ENCODE results near the gene MED13L.
A peak's percentile ranks its signal among the peaks of the same experiment; 100 is the strongest.

MED13L gene

DNA sequence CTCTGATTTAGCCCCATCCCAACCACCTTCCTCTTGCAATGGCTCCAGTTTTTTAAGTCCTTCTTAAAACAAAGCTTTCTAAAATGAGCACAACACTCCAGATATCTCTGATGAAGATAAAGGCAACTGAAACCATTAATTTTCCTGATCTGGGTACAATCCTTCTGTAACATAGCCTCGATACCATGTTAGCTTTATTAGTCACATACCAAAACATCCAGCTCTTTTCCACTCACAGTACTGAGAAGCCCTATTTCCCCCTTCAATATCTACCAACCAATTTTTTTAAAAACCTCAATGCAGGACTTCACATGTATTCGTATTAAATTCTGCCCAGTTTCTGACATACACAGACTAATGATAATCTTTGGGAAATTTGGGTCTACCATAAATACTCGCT, 105.9 kb downstream of the MED13L start:
- Histone ChIP-seq H3K27me3 (ENCODE audit: insufficient read depth, low read length, poor library complexity) (no peaks in the 10 kb centered on the region), H3K23ac (ENCODE audit: low read length) (no peak overlapping the region), H3K36me3 (ENCODE audit: control insufficient read depth, insufficient read depth, low read length) (no peaks in the 10 kb centered on the region), H3K79me2 (ENCODE audit: control insufficient read depth, insufficient read depth, low read length) (peaks cover 60% of the 10 kb centered on the region), H3K27ac (ENCODE audit: low read depth, low read length) (no peak overlapping the region), H4K5ac (ENCODE audit: low read length) (no peak overlapping the region), H3K4ac (ENCODE audit: low read depth, low read length) (no peak overlapping the region), H3K4me1 (ENCODE audit: control insufficient read depth, low read depth, low read length) (peaks cover 2% of the 10 kb centered on the region), H2BK5ac (ENCODE audit: low read length) (no peak overlapping the region), H3K4me3 (ENCODE audit: low read length) (no peak overlapping the region), H3K18ac (ENCODE audit: low read length) (no peak overlapping the region), H2BK15ac (replicated peaks; ENCODE audit: low read depth) (no peak overlapping the region), H3K4me2 (ENCODE audit: low read length) (no peak overlapping the region), H4K8ac (ENCODE audit: low read depth, low read length) (no peak overlapping the region), H2BK120ac (ENCODE audit: low read depth, low read length) (no peak overlapping the region), H2AK5ac (ENCODE audit: low read length) (no peak overlapping the region), H3K9ac (ENCODE audit: low read length) (no peak overlapping the region), H3K79me1 (ENCODE audit: low read length) (peaks cover 8% of the 10 kb centered on the region), H3K56ac (ENCODE audit: low read length) (no peak overlapping the region)
- WGBS (ENCODE audit: extremely low coverage, insufficient coverage, low lambda C conversion rate) = 100% methylated on average over 1 of the region's 3 CpGs
- no peak for DNase-seq

DNA sequence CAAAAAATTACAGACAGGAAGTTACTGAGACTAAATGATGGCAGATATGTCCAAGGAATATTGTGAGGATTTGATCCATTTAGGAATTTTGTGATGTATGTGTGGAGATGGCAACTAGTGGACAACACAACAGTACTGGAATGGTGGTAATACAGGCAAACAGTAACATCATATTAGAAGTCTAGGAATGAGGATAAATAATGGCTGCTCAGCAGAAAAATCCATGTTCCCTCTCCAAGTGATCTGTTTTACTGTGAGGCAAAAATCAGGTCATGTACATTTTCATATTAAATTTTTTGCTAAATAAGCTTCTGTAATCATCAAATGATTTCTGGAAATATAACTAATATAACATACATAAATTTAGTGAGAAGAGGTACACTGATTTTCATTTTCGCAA, 108.4 kb downstream of the MED13L start:
- no CpG with 5 or more reads among the region's 1 CpG for WGBS (ENCODE audit: extremely low coverage, insufficient coverage, low lambda C conversion rate)
- Histone ChIP-seq H3K4me2 (ENCODE audit: low read length) (no peak overlapping the region), H3K18ac (ENCODE audit: low read length) (no peak overlapping the region), H3K36me3 (ENCODE audit: control insufficient read depth, insufficient read depth, low read length) (no peaks in the 10 kb centered on the region), H3K27ac (ENCODE audit: low read depth, low read length) (no peak overlapping the region), H3K4me1 (ENCODE audit: control insufficient read depth, low read depth, low read length) (peaks cover 3% of the 10 kb centered on the region), H3K9ac (ENCODE audit: low read length) (no peak overlapping the region), H2BK15ac (replicated peaks; ENCODE audit: low read depth) (no peak overlapping the region), H3K27me3 (ENCODE audit: insufficient read depth, low read length, poor library complexity) (no peaks in the 10 kb centered on the region), H2BK5ac (ENCODE audit: low read length) (no peak overlapping the region), H3K4ac (ENCODE audit: low read depth, low read length) (no peak overlapping the region), H3K4me3 (ENCODE audit: low read length) (no peak overlapping the region), H2BK120ac (ENCODE audit: low read depth, low read length) (no peak overlapping the region), H4K5ac (ENCODE audit: low read length) (no peak overlapping the region), H3K23ac (ENCODE audit: low read length) (no peak overlapping the region), H3K79me2 (ENCODE audit: control insufficient read depth, insufficient read depth, low read length) (peaks cover 62% of the 10 kb centered on the region), H4K8ac (ENCODE audit: low read depth, low read length) (no peak overlapping the region), H3K56ac (ENCODE audit: low read length) (no peak overlapping the region), H3K79me1 (ENCODE audit: low read length) (peaks cover 12% of the 10 kb centered on the region), H2AK5ac (ENCODE audit: low read length) (no peak overlapping the region)
- DNase-seq = no peak

DNA sequence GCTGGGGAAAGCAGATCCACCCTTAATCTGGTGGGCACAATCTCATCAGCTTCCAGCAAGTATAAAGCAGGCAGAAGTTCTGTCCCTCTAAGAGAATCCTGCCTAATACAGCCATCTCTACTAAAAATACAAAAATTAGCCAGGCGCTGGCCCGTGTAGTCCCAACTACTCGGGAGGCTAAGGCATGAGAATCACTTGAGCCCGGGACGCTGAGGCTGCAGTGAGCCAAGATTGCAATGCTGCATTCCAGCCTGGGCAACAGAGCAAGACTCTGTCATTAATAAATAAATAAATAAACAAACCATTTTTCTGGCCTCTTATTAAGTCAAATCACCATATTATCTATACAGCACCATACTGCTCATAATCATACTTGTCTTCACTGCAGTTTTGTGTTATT, 111.2 kb downstream of the MED13L start:
- Histone ChIP-seq H2BK15ac (replicated peaks; ENCODE audit: low read depth) (no peak overlapping the region), H3K4me1 (ENCODE audit: control insufficient read depth, low read depth, low read length) (peaks cover 4% of the 10 kb centered on the region), H3K4me3 (ENCODE audit: low read length) (no peak overlapping the region), H3K4ac (ENCODE audit: low read depth, low read length) (no peak overlapping the region), H3K27ac (ENCODE audit: low read depth, low read length) (no peak overlapping the region), H4K8ac (ENCODE audit: low read depth, low read length) (no peak overlapping the region), H3K9ac (ENCODE audit: low read length) (no peak overlapping the region), H3K18ac (ENCODE audit: low read length) (no peak overlapping the region), H3K36me3 (ENCODE audit: control insufficient read depth, insufficient read depth, low read length) (no peaks in the 10 kb centered on the region), H3K27me3 (ENCODE audit: insufficient read depth, low read length, poor library complexity) (no peaks in the 10 kb centered on the region), H3K23ac (ENCODE audit: low read length) (no peak overlapping the region), H2AK5ac (ENCODE audit: low read length) (no peak overlapping the region), H3K56ac (ENCODE audit: low read length) (no peak overlapping the region), H3K4me2 (ENCODE audit: low read length) (no peak overlapping the region), H4K5ac (ENCODE audit: low read length) (no peak overlapping the region), H2BK120ac (ENCODE audit: low read depth, low read length) (no peak overlapping the region), H2BK5ac (ENCODE audit: low read length) (no peak overlapping the region), H3K79me1 (ENCODE audit: low read length) (peaks cover 12% of the 10 kb centered on the region), H3K79me2 (ENCODE audit: control insufficient read depth, insufficient read depth, low read length) (peaks cover 50% of the 10 kb centered on the region)
- WGBS (ENCODE audit: extremely low coverage, insufficient coverage, low lambda C conversion rate) = no CpG with 5 or more reads among the region's 5 CpGs
- no peak for DNase-seq

DNA sequence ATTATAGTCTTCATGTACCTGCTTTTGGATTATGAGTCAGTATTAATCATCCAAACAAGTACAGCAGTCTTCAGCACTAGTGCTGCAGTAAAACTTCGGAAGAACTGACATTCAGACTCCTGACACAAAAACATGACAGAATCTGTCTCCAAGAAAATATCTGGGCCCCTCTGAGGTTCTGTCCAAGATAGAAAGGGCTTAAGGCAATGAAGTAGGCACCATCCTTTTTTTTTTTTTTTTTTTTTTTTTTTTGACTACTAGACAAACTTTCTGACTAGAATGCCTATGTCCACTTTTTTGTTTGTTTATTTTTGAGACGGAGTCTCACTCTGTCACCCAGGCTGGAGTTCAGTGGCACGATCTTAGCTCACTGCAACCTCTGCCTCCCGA, 112.5 kb downstream of the MED13L start:
- Histone ChIP-seq H3K79me2 (ENCODE audit: control insufficient read depth, insufficient read depth, low read length) (peaks cover 48% of the 10 kb centered on the region), H3K27ac (ENCODE audit: low read depth, low read length) (no peak overlapping the region), H3K4me2 (ENCODE audit: low read length) (no peak overlapping the region), H4K8ac (ENCODE audit: low read depth, low read length) (no peak overlapping the region), H3K23ac (ENCODE audit: low read length) (no peak overlapping the region), H2BK15ac (replicated peaks; ENCODE audit: low read depth) (no peak overlapping the region), H2AK5ac (ENCODE audit: low read length) (no peak overlapping the region), H3K4me3 (ENCODE audit: low read length) (no peak overlapping the region), H3K9ac (ENCODE audit: low read length) (no peak overlapping the region), H3K27me3 (ENCODE audit: insufficient read depth, low read length, poor library complexity) (no peaks in the 10 kb centered on the region), H3K4ac (ENCODE audit: low read depth, low read length) (no peak overlapping the region), H2BK5ac (ENCODE audit: low read length) (no peak overlapping the region), H3K56ac (ENCODE audit: low read length) (no peak overlapping the region), H3K4me1 (ENCODE audit: control insufficient read depth, low read depth, low read length) (peaks cover 4% of the 10 kb centered on the region), H3K18ac (ENCODE audit: low read length) (no peak overlapping the region), H2BK120ac (ENCODE audit: low read depth, low read length) (no peak overlapping the region), H3K79me1 (ENCODE audit: low read length) (peaks cover 15% of the 10 kb centered on the region), H4K5ac (ENCODE audit: low read length) (no peak overlapping the region), H3K36me3 (ENCODE audit: control insufficient read depth, insufficient read depth, low read length) (no peaks in the 10 kb centered on the region)
- DNase-seq = no peak
- WGBS (ENCODE audit: extremely low coverage, insufficient coverage, low lambda C conversion rate) = no CpG with 5 or more reads among the region's 4 CpGs

DNA sequence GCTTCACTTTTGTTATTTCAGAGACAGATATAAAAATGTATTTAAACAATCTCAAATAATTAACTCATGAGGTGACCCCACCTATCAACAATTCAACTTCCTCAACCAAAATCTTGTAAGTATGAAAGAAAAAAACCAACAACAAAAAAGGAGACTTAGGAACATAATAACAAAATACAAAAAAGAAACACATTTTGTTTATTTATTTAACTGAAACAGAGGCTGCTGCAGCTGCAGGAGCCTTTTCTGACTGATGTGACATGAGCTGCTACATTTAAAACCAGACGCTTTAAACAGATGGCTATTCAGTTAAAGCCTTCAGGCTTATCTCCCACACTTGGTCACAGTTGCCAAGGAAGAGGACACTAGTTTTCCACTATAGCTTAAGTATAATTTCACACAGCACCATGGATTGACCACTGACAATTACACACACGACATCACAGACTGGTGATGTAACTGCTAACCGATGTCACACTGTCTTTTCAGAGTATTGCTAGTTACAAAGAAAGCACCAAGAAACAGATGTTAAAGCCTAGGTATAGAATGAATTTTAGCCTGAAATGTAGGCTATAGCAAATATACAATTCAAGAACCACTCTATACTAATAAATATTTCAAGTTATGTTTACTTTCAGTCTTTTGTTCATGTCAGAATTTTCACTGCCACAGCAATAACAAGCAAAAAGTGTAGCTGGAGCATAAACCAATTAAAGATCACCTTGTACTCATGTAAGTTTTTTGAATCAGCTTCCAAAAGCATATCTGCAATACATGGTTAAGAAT, 113.0 kb downstream of the MED13L start:
- H3K27ac ChIP-seq (ENCODE audit: low read depth, low read length) = no peak overlapping the region

DNA sequence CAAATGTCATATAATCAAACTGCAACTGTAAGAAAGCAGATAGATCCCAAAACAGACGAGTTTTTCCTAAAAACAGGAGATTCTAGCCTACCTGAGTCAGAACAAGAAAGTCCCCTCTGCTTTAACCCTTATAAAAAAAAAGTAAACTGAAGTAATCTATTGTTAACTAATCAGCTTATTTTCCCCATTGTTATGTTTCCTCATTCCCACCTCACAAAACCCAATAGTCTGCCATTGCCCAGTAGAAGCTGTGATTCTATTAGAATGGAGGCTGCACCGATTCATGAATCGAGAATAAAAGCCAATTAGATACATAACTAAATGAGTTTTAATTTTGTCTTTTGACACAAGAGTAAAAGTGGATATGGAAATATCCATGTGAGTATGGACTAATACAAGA, 115.4 kb downstream of the MED13L start:
- peaks cover 13% of the 10 kb centered on the region for H3K79me1 ChIP-seq (ENCODE audit: low read length)
- H3K4me1 ChIP-seq (ENCODE audit: control insufficient read depth, low read depth, low read length) = peaks cover 13% of the 10 kb centered on the region
- H4K5ac ChIP-seq (ENCODE audit: low read length) = no peak overlapping the region
- no peak overlapping the region for H3K4me3 ChIP-seq (ENCODE audit: low read length)
- no CpG with 5 or more reads among the region's 3 CpGs for WGBS (ENCODE audit: extremely low coverage, insufficient coverage, low lambda C conversion rate)
- H3K4me2 ChIP-seq (ENCODE audit: low read length) = no peak overlapping the region
- no peak for DNase-seq
- H3K18ac ChIP-seq (ENCODE audit: low read length) = no peak overlapping the region
- H3K23ac ChIP-seq (ENCODE audit: low read length) = no peak overlapping the region
- no peaks in the 10 kb centered on the region for H3K36me3 ChIP-seq (ENCODE audit: control insufficient read depth, insufficient read depth, low read length)
- H2AK5ac ChIP-seq (ENCODE audit: low read length) = no peak overlapping the region
- H3K79me2 ChIP-seq (ENCODE audit: control insufficient read depth, insufficient read depth, low read length) = peaks cover 50% of the 10 kb centered on the region
- no peak overlapping the region for H2BK15ac ChIP-seq (replicated peaks; ENCODE audit: low read depth)
- no peak overlapping the region for H4K8ac ChIP-seq (ENCODE audit: low read depth, low read length)
- no peak overlapping the region for H2BK5ac ChIP-seq (ENCODE audit: low read length)
- H3K9ac ChIP-seq (ENCODE audit: low read length) = no peak overlapping the region
- no peak overlapping the region for H3K4ac ChIP-seq (ENCODE audit: low read depth, low read length)
- no peak overlapping the region for H2BK120ac ChIP-seq (ENCODE audit: low read depth, low read length)
- peak overlapping the region; percentile 47 for H3K27ac ChIP-seq (ENCODE audit: low read depth, low read length)
- no peak overlapping the region for H3K56ac ChIP-seq (ENCODE audit: low read length)
- no peaks in the 10 kb centered on the region for H3K27me3 ChIP-seq (ENCODE audit: insufficient read depth, low read length, poor library complexity)

More for the DNA sequence above, 113.0 kb downstream of the MED13L start:
- no peaks in the 10 kb centered on the region for H3K27me3 ChIP-seq (ENCODE audit: insufficient read depth, low read length, poor library complexity)
- H2BK5ac ChIP-seq (ENCODE audit: low read length) = no peak overlapping the region
- H3K4ac ChIP-seq (ENCODE audit: low read depth, low read length) = no peak overlapping the region
- no peak overlapping the region for H3K18ac ChIP-seq (ENCODE audit: low read length)
- peaks cover 12% of the 10 kb centered on the region for H3K79me1 ChIP-seq (ENCODE audit: low read length)
- no peak overlapping the region for H2BK120ac ChIP-seq (ENCODE audit: low read depth, low read length)
- no peak overlapping the region for H3K4me2 ChIP-seq (ENCODE audit: low read length)
- no peak overlapping the region for H3K4me3 ChIP-seq (ENCODE audit: low read length)
- no peak overlapping the region for H3K23ac ChIP-seq (ENCODE audit: low read length)
- no peaks in the 10 kb centered on the region for H3K36me3 ChIP-seq (ENCODE audit: control insufficient read depth, insufficient read depth, low read length)
- H3K79me2 ChIP-seq (ENCODE audit: control insufficient read depth, insufficient read depth, low read length) = peaks cover 45% of the 10 kb centered on the region
- no peak overlapping the region for H4K5ac ChIP-seq (ENCODE audit: low read length)
- no peak overlapping the region for H2BK15ac ChIP-seq (replicated peaks; ENCODE audit: low read depth)
- no CpG with 5 or more reads among the region's 3 CpGs for WGBS (ENCODE audit: extremely low coverage, insufficient coverage, low lambda C conversion rate)
- DNase-seq = peak; percentile 38
- no peak overlapping the region for H2AK5ac ChIP-seq (ENCODE audit: low read length)
- H4K8ac ChIP-seq (ENCODE audit: low read depth, low read length) = no peak overlapping the region
- no peak overlapping the region for H3K9ac ChIP-seq (ENCODE audit: low read length)
- peaks cover 4% of the 10 kb centered on the region for H3K4me1 ChIP-seq (ENCODE audit: control insufficient read depth, low read depth, low read length)
- no peak overlapping the region for H3K56ac ChIP-seq (ENCODE audit: low read length)
